K562 (cell line): ENCODE data around the gene UBAC2. TPM values are rescaled to one million over a fixed set of nuclear protein-coding genes. Genes with fewer than 3 reads are reported as not detected.

Source experiments
- ARID1B ChIP-seq: fragments of 450-650 bp; IDR thresholded peaks from 2 replicates; pipeline ENCODE4 v1.6.1; 2016; ENCODE audit warnings: antibody characterized with exemption, mild to moderate bottlenecking, inconsistent platforms
- CEBPB ChIP-seq: fragments of 450-650 bp; IDR thresholded peaks from 2 replicates; pipeline ENCODE4 v1.6.1; 2016; ENCODE audit warnings: missing genetic modification characterization, missing compliant biosample characterization
- CSDE1 ChIP-seq, 2 experiments: fragments of 450-650 bp; IDR thresholded peaks; 2 replicates each; pipeline ENCODE4 v1.6.1; 2016; ENCODE audit warnings: mild to moderate bottlenecking in 1 of 2
- ELF4 ChIP-seq: fragments of 450-650 bp; formaldehyde crosslinking; IDR thresholded peaks from 2 replicates; pipeline ENCODE4 v1.4.0; 2022; ENCODE audit warnings: missing genetic modification characterization
- GTF2F1 ChIP-seq: IDR thresholded peaks from 2 replicates; pipeline ENCODE4 v1.6.1; 2011; ENCODE audit warnings: low read depth, low read length, improper control_type of control experiment
- ID3 ChIP-seq, 2 experiments: fragments of 250-450 bp in 1 of 2; fragments of 450-650 bp in 1 of 2; sonication (Bioruptor Pico) in 1 of 2; IDR thresholded peaks; 2 replicates each; pipeline versions ENCODE4 v1.6.1 to v1.8.0; 2016 to 2021; ENCODE audit warnings: mild to moderate bottlenecking in 2 of 2, moderate library complexity in 2 of 2, missing compliant biosample characterization in 1 of 2, missing genetic modification characterization in 1 of 2
- KHSRP ChIP-seq: fragments of 450-650 bp; IDR thresholded peaks from 2 replicates; pipeline ENCODE4 v1.6.1; 2017
- RB1 ChIP-seq: fragments of 450-650 bp; IDR thresholded peaks from 2 replicates; pipeline ENCODE4 v1.6.1; 2017; ENCODE audit warnings: low read depth, mild to moderate bottlenecking
- SOX6 ChIP-seq: fragments of 450-650 bp; IDR thresholded peaks from 2 replicates; pipeline ENCODE4 v1.6.1; 2014; ENCODE audit warnings: mild to moderate bottlenecking
- TEAD2 ChIP-seq: fragments of 450-650 bp; IDR thresholded peaks from 2 replicates; pipeline ENCODE4 v1.6.1; 2016; ENCODE audit warnings: missing genetic modification characterization, control low read depth, missing compliant biosample characterization
- ZNF274 ChIP-seq: IDR thresholded peaks from 2 replicates; pipeline ENCODE4 v1.6.1; 2011; ENCODE audit warnings: low read depth, mild to moderate bottlenecking, low read length, moderate library complexity, borderline replicate concordance
- ZNF395 ChIP-seq: fragments of 200-800 bp; sonication (Bioruptor generic); IDR thresholded peaks from 2 replicates; pipeline ENCODE4 v1.6.1; 2017; ENCODE audit warnings: missing genetic modification characterization, missing compliant biosample characterization
- ZNF668 ChIP-seq: fragments of 250-450 bp; sonication (Bioruptor Pico); IDR thresholded peaks from 2 replicates; pipeline ENCODE4 v1.8.0; 2022; ENCODE audit warnings: mild to moderate bottlenecking, inconsistent platforms
- ZNF717 ChIP-seq: fragments of 250-450 bp; sonication (Bioruptor Pico); IDR thresholded peaks from 2 replicates; pipeline ENCODE4 v1.5.0; 2021
- polyA plus RNA-seq, 8 experiments: library from polyadenylated mRNA; depleted of rRNA in 4 of 8; stranded (reverse) in 5 of 8; unstranded in 3 of 8; fragments of >200 nt; fragmentation: Nextera tagmentation in 2 of 8; fragmentation: Illumina TruSeq in 1 of 8; extraction: Ambion mirVana in 2 of 8; extraction: Trizol in 1 of 8; gene quantifications; 2 replicates each; pipeline versions ENCODE4 v1.2.1 to v1.2.3, GENCODE V29; 2011 to 2014; ENCODE audit warnings: inconsistent platforms in 1 of 8, missing spikeins in 1 of 8
- total RNA-seq, 7 experiments: library from RNA; depleted of rRNA in 6 of 7; stranded (reverse); fragments of >200 nt in 6 of 7; fragmentation: Illumina TruSeq in 2 of 7; extraction: Trizol in 2 of 7; gene quantifications; 2 replicates each; pipeline versions ENCODE4 v1.2.1 to v1.2.3, GENCODE V29; 2011 to 2021; ENCODE audit warnings: low replicate concordance in 1 of 7
- TF ChIP-seq, protein P1 (sequence below), 2 experiments: fragments of 450-650 bp; IDR thresholded peaks; 2 replicates each; pipeline ENCODE4 v1.6.1; 2016; ENCODE audit warnings: mild to moderate bottlenecking in 2 of 2, borderline replicate concordance in 1 of 2, low read depth in 1 of 2, moderate library complexity in 1 of 2
- TF ChIP-seq, protein P2 (sequence below): IDR thresholded peaks from 3 replicates; pipeline ENCODE4 v1.6.1; 2011; ENCODE audit warnings: borderline replicate concordance, mild to moderate bottlenecking, moderate library complexity; ENCODE audit not compliant: insufficient read length; ENCODE audit errors: extremely low read depth

UBAC2 gene
- total and polyA plus RNA-seq, 9 of the 15 experiments (the other 6 are each of a cell fraction or from before 2014, with no cell fraction given) = 6.0 to 84.1 (median 32.3) TPM

GRCh38 chr13:99357131-99357596 is 156.5 kb downstream of the UBAC2 start (continued):
- TF ChIP-seq, protein P1, sequence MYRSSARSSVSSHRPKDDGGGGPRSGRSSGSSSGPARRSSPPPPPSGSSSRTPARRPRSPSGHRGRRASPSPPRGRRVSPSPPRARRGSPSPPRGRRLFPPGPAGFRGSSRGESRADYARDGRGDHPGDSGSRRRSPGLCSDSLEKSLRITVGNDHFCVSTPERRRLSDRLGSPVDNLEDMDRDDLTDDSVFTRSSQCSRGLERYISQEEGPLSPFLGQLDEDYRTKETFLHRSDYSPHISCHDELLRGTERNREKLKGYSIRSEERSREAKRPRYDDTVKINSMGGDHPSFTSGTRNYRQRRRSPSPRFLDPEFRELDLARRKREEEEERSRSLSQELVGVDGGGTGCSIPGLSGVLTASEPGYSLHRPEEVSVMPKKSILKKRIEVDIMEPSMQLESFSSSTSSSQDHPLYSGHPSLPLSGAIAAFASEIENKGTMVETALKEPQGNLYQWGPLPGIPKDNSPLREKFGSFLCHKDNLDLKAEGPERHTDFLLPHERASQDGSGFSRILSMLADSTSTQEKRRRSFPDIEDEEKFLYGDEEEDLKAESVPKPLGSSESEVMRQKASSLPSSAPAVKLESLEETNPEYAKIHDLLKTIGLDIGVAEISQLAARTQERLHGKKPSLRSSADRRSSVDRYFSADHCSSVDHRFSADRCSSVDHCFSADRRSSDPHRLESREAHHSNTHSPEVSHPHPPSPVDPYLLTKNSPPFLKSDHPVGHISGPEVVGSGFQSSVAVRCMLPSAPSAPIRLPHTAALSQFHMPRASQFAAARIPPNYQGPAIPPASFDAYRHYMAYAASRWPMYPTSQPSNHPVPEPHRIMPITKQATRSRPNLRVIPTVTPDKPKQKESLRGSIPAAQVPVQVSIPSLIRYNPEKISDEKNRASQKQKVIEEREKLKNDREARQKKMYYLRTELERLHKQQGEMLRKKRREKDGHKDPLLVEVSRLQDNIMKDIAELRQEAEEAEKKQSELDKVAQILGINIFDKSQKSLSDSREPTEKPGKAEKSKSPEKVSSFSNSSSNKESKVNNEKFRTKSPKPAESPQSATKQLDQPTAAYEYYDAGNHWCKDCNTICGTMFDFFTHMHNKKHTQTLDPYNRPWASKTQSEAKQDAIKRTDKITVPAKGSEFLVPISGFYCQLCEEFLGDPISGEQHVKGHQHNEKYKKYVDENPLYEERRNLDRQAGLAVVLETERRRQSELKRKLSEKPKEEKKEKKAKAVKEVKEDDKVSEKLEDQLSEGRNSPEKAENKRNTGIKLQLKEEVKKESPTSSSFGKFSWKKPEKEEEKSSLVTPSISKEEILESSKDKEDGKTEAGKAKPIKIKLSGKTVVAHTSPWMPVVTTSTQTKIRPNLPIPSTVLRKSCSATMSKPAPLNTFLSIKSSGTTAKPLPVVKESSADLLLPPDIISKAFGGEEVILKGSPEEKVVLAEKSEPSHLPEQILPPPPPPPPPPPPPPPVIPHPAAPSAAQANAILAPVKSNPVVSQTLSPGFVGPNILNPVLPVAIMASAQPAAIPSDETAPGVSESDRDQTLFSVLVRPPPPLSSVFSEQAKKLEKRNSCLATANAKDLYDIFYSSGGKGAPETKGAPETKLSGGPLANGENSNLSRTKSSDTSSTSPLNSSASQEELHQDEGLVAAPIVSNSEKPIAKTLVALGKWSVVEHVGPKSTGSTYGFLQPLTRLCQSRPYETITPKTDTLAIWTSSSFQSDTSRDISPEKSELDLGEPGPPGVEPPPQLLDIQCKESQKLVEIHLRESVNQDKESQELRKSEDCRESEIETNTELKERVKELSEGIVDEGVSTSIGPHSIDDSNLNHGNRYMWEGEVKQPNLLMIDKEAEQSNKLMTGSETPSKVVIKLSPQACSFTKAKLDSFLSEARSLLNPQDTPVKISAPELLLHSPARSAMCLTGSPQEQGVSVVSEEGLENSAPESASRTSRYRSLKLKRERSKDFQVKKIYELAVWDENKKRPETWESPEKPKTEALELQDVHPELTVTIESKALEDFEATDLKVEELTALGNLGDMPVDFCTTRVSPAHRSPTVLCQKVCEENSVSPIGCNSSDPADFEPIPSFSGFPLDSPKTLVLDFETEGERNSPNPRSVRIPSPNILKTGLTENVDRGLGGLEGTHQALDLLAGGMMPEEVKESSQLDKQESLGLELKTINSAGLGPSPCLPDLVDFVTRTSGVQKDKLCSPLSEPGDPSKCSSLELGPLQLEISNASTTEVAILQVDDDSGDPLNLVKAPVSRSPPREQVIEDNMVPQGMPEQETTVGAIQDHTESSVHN (IDR thresholded peaks at IDR 0.05; ENCODE audit: borderline replicate concordance in 1 of 2, low read depth in 1 of 2) = no peak
- TF ChIP-seq, protein P2, sequence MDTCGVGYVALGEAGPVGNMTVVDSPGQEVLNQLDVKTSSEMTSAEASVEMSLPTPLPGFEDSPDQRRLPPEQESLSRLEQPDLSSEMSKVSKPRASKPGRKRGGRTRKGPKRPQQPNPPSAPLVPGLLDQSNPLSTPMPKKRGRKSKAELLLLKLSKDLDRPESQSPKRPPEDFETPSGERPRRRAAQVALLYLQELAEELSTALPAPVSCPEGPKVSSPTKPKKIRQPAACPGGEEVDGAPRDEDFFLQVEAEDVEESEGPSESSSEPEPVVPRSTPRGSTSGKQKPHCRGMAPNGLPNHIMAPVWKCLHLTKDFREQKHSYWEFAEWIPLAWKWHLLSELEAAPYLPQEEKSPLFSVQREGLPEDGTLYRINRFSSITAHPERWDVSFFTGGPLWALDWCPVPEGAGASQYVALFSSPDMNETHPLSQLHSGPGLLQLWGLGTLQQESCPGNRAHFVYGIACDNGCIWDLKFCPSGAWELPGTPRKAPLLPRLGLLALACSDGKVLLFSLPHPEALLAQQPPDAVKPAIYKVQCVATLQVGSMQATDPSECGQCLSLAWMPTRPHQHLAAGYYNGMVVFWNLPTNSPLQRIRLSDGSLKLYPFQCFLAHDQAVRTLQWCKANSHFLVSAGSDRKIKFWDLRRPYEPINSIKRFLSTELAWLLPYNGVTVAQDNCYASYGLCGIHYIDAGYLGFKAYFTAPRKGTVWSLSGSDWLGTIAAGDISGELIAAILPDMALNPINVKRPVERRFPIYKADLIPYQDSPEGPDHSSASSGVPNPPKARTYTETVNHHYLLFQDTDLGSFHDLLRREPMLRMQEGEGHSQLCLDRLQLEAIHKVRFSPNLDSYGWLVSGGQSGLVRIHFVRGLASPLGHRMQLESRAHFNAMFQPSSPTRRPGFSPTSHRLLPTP = no peak
- no peak for TF ChIP-seq RB1
- no peak for TF ChIP-seq ELF4 (CRISPR knock-in tag)
- peak; percentile 86 for TF ChIP-seq ARID1B
- no peak for TF ChIP-seq CEBPB
- TF ChIP-seq CSDE1 (IDR thresholded peaks at IDR 0.05) = no peak
- no peak for TF ChIP-seq ID3 (CRISPR knock-in tag; IDR thresholded peaks at IDR 0.05)
- no peak for TF ChIP-seq ID3 (tag; IDR thresholded peaks at IDR 0.05)
- no peak for TF ChIP-seq GTF2F1
- TF ChIP-seq KHSRP = no peak
- no peak for TF ChIP-seq ZNF668 (CRISPR knock-in tag)
- TF ChIP-seq ZNF717 = no peak
- TF ChIP-seq TEAD2 (tag) = no peak
- TF ChIP-seq ZNF274 = no peak
- TF ChIP-seq ZNF395 (CRISPR knock-in tag) = peak; percentile 70
- TF ChIP-seq SOX6 = peak; percentile 43; the same call in 1 of the 2 replicates
